Activated naive CD8-positive, alpha-beta T cell treated with anti-CD3 and anti-CD28 coated beads for 36 hours (primary cell): Measurements from ENCODE around the gene UCK2. TPM values are rescaled to one million over a fixed set of nuclear protein-coding genes. Genes with fewer than 3 reads are reported as not detected.

Experiments
- DNase-seq: peaks from one replicate; pipeline ENCODE4 v3.0.0; 2021
- H3K27ac Mint-ChIP-seq: one replicate; pipeline ENCODE4 v1.8.0; 2022; ENCODE audit warnings: mild to moderate bottlenecking, moderate library complexity, mixed read lengths
- H3K27me3 Mint-ChIP-seq: one replicate; pipeline ENCODE4 v1.8.0; 2022; ENCODE audit warnings: mild to moderate bottlenecking, mixed read lengths
- H3K36me3 Mint-ChIP-seq: one replicate; pipeline ENCODE4 v1.8.0; 2021; ENCODE audit warnings: mild to moderate bottlenecking, mixed read lengths
- H3K4me1 Mint-ChIP-seq: one replicate; pipeline ENCODE4 v1.8.0; 2021; ENCODE audit warnings: mixed read lengths
- H3K4me3 Mint-ChIP-seq: one replicate; pipeline ENCODE4 v1.8.0; 2022; ENCODE audit warnings: mild to moderate bottlenecking, moderate library complexity, mixed read lengths
- H3K9me3 Mint-ChIP-seq: one replicate; pipeline ENCODE4 v1.8.0; 2022; ENCODE audit warnings: mixed read lengths
- total RNA-seq, 2 experiments: library from RNA; stranded (reverse); gene quantifications; one replicate each; pipeline ENCODE4 v1.2.3, GENCODE V29; 2021

Gene UCK2
- total RNA-seq, 2 experiments from 2014 or later: 88.6 to 92.2 TPM

DNA sequence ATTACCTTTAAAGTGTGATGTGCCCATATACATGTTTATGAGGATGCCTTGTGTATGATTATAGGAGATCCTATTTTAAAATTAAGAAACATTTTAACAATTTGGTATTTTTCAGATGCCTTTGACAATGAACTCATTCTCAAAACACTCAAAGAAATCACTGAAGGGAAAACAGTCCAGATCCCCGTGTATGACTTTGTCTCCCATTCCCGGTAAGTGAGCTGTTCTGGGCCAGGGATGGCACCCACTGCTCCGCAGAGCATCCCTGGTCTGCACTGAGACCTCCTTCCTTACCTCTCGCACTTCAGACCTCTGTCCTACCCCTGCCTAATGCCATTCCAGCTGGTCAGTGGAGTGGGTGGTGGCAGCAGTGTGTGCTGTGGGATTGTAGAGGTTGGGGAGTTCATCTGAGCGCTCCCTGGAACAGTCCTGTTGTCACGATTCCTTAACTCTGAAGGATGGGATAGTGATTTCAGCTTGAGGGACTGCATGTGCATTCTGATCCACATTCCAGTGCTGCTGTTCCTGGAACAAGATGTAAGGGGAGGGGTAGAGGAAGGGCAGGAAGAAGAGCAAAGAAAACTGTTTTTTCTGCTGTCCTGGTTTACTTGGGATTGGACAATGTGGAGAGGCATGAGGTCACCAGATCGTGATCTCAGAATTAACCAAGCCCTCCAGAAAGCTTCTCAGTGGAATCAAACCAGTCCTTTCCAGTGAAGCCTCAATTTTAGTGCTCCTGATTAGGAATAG lies 63.9 kb downstream of the UCK2 start:
- Mint-ChIP-seq H3K4me1 (no peaks in the 10 kb centered on the region), H3K9me3 (no peaks in the 10 kb centered on the region), H3K27ac (no peak overlapping the region), H3K36me3 (peaks cover 30% of the 10 kb centered on the region), H3K27me3 (no peaks in the 10 kb centered on the region), H3K4me3 (no peak overlapping the region)
- no peak for DNase-seq

DNA sequence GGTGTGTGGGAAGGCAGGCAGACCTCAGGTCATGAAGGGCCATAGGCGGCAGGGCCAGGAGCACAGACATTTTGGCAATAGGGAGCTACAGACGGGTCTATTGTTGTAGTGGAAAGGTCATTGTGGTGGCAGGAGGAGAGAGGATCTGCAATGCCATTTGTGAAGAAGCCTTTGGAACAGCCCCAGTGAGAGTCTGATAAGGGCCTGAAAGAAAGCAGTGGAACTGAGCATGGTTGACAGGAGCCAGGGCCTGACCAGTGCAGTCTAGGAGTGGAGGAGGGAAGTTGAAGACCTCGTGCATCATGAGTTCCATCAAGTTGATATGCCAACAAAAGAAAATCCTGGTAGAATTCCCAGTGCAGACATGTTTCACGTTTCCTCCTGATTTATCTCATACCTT lies 65.5 kb downstream of the UCK2 start:
- no peak for DNase-seq
- Mint-ChIP-seq H3K27me3 (no peaks in the 10 kb centered on the region), H3K4me1 (peaks cover 2% of the 10 kb centered on the region), H3K4me3 (no peak overlapping the region), H3K27ac (no peak overlapping the region), H3K36me3 (peaks cover 40% of the 10 kb centered on the region), H3K9me3 (no peaks in the 10 kb centered on the region)

GRCh38 chr1:165893507-165893906 lies 66.1 kb downstream of the UCK2 start:
- Mint-ChIP-seq H3K4me3 (no peak overlapping the region), H3K27ac (no peak overlapping the region), H3K4me1 (peaks cover 2% of the 10 kb centered on the region), H3K36me3 (peaks cover 43% of the 10 kb centered on the region), H3K27me3 (no peaks in the 10 kb centered on the region), H3K9me3 (no peaks in the 10 kb centered on the region)
- no peak for DNase-seq

GRCh38 chr1:165894591-165894990 lies 67.2 kb downstream of the UCK2 start:
- Mint-ChIP-seq H3K27ac (no peak overlapping the region), H3K4me3 (no peak overlapping the region), H3K27me3 (no peaks in the 10 kb centered on the region), H3K4me1 (peaks cover 2% of the 10 kb centered on the region), H3K9me3 (no peaks in the 10 kb centered on the region), H3K36me3 (peaks cover 49% of the 10 kb centered on the region)
- DNase-seq: no peak

- peaks cover 2% of the 10 kb centered on the region for H3K4me1 Mint-ChIP-seq
Measured at GRCh38 chr1:165895451-165895871, 68.0 kb downstream of the UCK2 start.

DNA sequence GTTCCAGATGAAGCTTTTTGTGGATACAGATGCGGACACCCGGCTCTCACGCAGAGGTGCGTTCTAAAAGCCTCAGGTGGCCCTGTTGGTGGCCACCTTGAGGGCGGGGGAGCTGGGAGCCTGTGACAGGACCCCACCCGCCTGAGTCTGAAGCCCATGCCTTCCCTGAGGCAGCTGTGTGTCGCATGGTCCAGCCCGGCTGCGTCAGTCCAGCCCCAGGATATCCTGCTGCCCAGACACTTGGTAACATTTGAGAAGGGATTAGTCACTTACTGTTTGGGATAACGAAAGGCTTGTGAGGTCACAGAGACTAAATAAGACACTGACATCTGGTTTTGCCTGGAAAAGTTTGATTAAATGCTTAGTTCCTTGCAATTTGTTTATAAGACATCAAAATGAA lies 68.9 kb downstream of the UCK2 start:
- DNase-seq: no peak
- Mint-ChIP-seq H3K9me3 (no peaks in the 10 kb centered on the region), H3K27ac (no peak overlapping the region), H3K4me1 (peaks cover 2% of the 10 kb centered on the region), H3K36me3 (peaks cover 45% of the 10 kb centered on the region), H3K27me3 (no peaks in the 10 kb centered on the region), H3K4me3 (no peak overlapping the region)

More at GRCh38 chr1:165895451-165895871, 68.0 kb downstream of the UCK2 start:
- Mint-ChIP-seq H3K27ac (no peak overlapping the region), H3K27me3 (no peaks in the 10 kb centered on the region), H3K4me3 (no peak overlapping the region), H3K36me3 (peaks cover 46% of the 10 kb centered on the region), H3K9me3 (no peaks in the 10 kb centered on the region)
- no peak for DNase-seq

- no peak for DNase-seq
- H3K36me3 Mint-ChIP-seq: peaks cover 38% of the 10 kb centered on the region
Measured at GRCh38 chr1:165897326-165898303, 70.2 kb downstream of the UCK2 start.

DNA sequence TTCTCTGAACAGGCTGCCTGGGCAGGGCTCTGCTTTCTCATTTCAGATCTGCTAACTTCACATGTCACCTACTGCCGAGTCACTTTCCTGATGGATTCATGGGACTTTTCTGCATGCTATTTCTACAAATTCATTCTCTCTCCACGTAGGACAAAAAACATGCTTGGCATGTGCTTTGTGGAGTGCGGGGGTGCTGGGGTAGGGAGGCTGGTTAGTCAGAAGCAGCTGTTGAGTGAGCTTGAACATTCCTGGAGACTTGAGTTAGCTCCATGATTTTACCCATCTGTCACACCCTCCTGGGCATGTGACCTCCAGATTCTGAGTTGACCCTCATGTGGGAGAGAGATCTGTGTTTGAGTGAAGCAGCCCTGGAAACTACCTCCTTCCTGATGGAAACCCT lies 71.4 kb downstream of the UCK2 start:
- Mint-ChIP-seq H3K27me3 (no peaks in the 10 kb centered on the region), H3K36me3 (peaks cover 39% of the 10 kb centered on the region), H3K4me1 (peaks cover 2% of the 10 kb centered on the region), H3K27ac (no peak overlapping the region), H3K9me3 (no peaks in the 10 kb centered on the region), H3K4me3 (no peak overlapping the region)
- no peak for DNase-seq

More at GRCh38 chr1:165897326-165898303, 70.2 kb downstream of the UCK2 start:
- no peak overlapping the region for H3K4me3 Mint-ChIP-seq
- no peak overlapping the region for H3K27ac Mint-ChIP-seq
- no peaks in the 10 kb centered on the region for H3K9me3 Mint-ChIP-seq
- no peaks in the 10 kb centered on the region for H3K27me3 Mint-ChIP-seq
- peaks cover 2% of the 10 kb centered on the region for H3K4me1 Mint-ChIP-seq

- Mint-ChIP-seq H3K27me3 (no peaks in the 10 kb centered on the region), H3K36me3 (peaks cover 38% of the 10 kb centered on the region), H3K9me3 (no peaks in the 10 kb centered on the region), H3K4me1 (peaks cover 2% of the 10 kb centered on the region), H3K27ac (no peak overlapping the region), H3K4me3 (no peak overlapping the region)
- no peak for DNase-seq
Measured at GRCh38 chr1:165899461-165899941, 72.1 kb downstream of the UCK2 start.

DNA sequence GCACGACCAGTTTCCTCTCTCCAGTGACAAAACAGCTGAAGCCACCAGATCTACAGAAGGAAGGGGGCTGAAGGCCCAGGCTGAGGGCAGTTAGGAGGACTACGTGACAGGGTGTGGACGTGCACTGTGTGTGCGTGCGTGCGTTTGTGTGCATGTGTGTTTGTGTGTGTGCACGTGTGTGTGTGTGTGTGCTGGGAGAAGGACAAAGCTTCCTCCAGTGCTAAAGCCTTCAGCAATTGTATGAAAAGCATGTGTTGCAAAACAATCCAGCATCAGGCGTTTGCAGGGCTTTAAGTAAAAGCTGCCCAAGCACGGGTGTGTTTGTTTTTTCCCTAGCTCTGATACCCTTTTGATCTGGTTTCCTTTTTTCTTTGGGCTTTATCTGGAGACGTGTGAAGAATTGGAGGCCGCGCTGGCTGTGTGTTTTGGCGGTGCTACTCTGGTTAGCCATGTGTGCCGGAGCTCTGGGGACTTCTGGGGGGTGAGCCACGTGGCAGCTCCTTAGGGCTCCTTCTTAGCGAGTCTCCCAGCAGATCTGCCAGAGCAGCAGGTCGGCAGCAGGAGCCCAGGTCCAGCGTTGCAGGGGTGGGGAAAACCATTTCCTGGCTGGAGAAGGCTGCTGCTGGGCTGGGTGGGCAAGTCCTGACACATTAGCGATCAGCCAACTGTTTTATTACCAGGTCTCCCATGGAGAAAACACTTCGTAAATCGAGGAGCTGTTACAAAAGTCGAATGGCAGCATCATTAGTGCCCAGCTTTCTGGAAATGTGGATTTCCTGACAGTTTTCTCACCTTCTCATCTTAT lies 73.4 kb downstream of the UCK2 start:
- Mint-ChIP-seq H3K4me3 (no peak overlapping the region), H3K27ac (no peak overlapping the region), H3K9me3 (no peaks in the 10 kb centered on the region), H3K36me3 (peaks cover 40% of the 10 kb centered on the region), H3K4me1 (peaks cover 2% of the 10 kb centered on the region), H3K27me3 (no peaks in the 10 kb centered on the region)
- DNase-seq: no peak

DNA sequence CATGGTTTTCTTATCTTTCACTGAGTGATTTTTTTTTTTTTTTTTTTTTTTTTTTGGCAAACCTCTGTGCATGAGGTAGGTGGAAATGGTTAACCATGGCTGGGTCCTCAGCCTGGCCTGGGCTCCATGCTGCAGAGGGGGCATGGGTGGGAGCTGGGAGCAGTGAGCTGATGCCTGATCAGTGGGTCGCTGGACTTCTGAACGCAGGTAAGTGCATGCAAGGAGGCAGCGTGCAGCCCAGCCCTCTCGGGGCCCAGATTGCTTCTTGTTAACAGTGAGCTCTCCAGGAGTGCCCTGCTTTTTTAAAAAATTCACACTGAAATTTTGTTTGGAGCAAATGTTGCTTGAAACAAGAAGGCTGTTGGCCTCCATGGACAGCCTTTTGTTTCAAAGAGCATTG lies 75.2 kb downstream of the UCK2 start:
- no peak for DNase-seq
- H3K27ac Mint-ChIP-seq: no peak overlapping the region
- no peaks in the 10 kb centered on the region for H3K4me1 Mint-ChIP-seq
- H3K9me3 Mint-ChIP-seq: no peaks in the 10 kb centered on the region
- no peaks in the 10 kb centered on the region for H3K27me3 Mint-ChIP-seq
- H3K4me3 Mint-ChIP-seq: no peak overlapping the region
- peaks cover 38% of the 10 kb centered on the region for H3K36me3 Mint-ChIP-seq

GRCh38 chr1:165903672-165904071 lies 76.3 kb downstream of the UCK2 start:
- Mint-ChIP-seq H3K27me3 (no peaks in the 10 kb centered on the region), H3K4me1 (no peaks in the 10 kb centered on the region), H3K36me3 (peaks cover 38% of the 10 kb centered on the region), H3K9me3 (no peaks in the 10 kb centered on the region), H3K4me3 (no peak overlapping the region), H3K27ac (no peak overlapping the region)
- no peak for DNase-seq

DNA sequence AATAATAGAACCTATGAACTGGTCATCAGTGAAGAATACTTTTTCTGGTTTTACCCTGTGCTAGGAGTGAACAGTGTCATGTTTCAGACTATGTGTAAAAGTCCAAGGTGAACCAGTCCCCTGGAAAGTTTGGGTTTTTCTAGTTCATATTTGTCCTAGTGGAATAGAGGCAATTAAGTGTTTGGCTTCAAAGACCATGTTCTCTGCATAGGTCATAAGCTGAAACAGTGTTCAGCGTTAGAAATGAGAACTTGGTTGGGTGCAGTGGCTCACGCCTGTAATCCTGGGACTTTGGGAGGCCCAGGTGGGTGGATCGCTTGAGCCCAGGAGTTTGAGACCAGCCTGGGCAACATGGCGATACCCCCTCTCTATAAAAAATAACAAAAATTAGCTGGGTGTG lies 77.5 kb downstream of the UCK2 start:
- no peak overlapping the region for H3K27ac Mint-ChIP-seq
- peaks cover 33% of the 10 kb centered on the region for H3K36me3 Mint-ChIP-seq
- no peaks in the 10 kb centered on the region for H3K9me3 Mint-ChIP-seq
- DNase-seq: no peak
- no peak overlapping the region for H3K4me3 Mint-ChIP-seq
- H3K4me1 Mint-ChIP-seq: no peaks in the 10 kb centered on the region
- no peaks in the 10 kb centered on the region for H3K27me3 Mint-ChIP-seq

DNA sequence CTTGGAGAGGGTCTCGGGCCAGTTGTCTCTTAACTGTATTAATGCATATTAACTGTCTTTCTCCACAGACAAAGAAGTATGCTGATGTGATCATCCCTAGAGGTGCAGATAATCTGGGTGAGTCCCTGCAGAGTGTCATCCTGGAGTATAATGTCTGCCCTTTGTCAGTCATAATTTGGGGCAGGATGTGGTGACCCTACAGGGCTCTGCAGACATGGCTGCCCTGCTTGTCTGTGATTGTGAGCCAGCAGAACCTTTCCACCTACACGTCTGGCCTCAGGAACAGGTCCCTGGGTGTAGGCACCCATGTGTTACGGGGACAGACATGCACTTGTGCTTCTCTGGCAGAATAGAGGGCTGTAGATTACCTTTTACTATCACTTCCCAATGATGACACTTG lies 78.4 kb downstream of the UCK2 start:
- H3K27me3 Mint-ChIP-seq: no peaks in the 10 kb centered on the region
- H3K27ac Mint-ChIP-seq: no peak overlapping the region
- no peaks in the 10 kb centered on the region for H3K9me3 Mint-ChIP-seq
- H3K4me1 Mint-ChIP-seq: no peaks in the 10 kb centered on the region
- no peak overlapping the region for H3K4me3 Mint-ChIP-seq
- peaks cover 31% of the 10 kb centered on the region for H3K36me3 Mint-ChIP-seq
- no peak for DNase-seq
